ENCODE data around the gene LRG1.

LRG1 gene

DNA sequence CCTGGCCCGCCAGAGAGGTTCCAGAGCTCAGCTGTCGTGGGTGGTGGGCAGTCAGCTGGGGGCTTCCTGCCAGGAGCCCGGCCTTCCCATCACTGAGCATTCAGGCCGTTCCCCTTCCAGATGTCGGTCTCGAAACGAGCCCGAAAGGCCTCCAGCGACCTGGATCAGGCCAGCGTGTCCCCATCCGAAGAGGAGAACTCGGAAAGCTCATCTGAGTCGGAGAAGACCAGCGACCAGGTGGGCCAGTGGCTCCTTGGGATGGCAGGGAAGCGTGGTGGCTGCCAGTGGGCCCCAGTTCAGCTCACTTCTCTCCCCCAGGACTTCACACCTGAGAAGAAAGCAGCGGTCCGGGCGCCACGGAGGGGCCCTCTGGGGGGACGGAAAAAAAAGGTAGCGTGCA is 48.4 kb downstream of the LRG1 start:
- DNase-seq: no peak

DNA sequence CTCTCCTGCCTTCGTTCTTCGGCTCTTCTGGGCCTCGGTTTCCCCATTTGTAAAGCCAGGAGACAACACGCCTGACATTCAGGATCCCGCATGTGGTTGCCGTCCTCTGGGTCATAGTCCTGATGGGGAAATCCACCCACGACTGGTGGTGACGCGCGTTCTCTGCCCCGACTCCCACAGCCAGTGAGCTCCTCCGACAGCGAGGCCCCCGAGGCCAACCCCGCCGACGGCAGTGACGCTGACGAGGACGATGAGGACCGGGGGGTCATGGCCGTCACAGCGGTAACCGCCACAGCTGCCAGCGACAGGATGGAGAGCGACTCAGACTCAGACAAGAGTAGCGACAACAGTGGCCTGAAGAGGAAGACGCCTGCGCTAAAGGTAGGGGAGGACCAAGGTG is 51.3 kb downstream of the LRG1 start:
- no peak for DNase-seq

DNA sequence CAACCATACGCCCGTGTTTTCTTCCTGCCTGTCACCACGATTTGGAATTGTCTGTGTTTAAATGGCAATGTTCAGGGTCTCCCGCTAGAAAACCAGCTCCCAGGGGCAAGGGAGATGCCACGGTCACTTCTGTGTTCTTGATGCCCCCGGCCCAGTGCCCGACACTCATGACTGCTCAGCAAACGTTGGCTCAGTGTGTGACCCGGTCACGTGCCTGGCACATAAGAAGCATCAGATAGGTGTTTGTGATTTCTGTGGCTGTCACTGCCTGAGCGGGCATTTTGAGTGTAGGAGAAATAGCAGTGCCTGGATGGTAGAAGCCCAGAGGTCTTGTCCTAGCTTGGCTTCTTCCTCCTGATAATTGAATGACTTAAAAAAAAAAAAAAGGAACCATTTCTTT is 52.3 kb downstream of the LRG1 start:
- DNase-seq: no peak

All from Kasumi-1 (cell line).